Fibroblast of mammary gland (primary cell): ENCODE data around the gene KIF3B.
"Not testable (repeated sequence)": the region's sequence is repeated elsewhere in the genome, so short reads cannot be mapped to it uniquely, and the experiment has no call there.

Experiments used
- DNase-seq: peaks from one replicate; pipeline ENCODE4 v3.0.0-alpha.2; 2010; ENCODE audit warnings: low read depth
- H3K4me3 ChIP-seq: 2 replicates; pipeline ENCODE4 v1.5.1; 2011; ENCODE audit warnings: low read depth, mild to moderate bottlenecking, low read length, moderate library complexity; ENCODE audit not compliant: control insufficient read depth
- CTCF ChIP-seq: conservative IDR thresholded peaks from 2 replicates; pipeline ENCODE4 v1.5.1; 2011; ENCODE audit warnings: low read depth, low read length, inconsistent platforms; ENCODE audit not compliant: control insufficient read depth, insufficient read depth

The KIF3B gene

GRCh38 chr20:32368925-32369324, 91.5 kb downstream of the KIF3B start:
- no peak for DNase-seq
- H3K4me3 ChIP-seq, result no peak overlapping the region
- TF ChIP-seq CTCF, result no peak

DNA sequence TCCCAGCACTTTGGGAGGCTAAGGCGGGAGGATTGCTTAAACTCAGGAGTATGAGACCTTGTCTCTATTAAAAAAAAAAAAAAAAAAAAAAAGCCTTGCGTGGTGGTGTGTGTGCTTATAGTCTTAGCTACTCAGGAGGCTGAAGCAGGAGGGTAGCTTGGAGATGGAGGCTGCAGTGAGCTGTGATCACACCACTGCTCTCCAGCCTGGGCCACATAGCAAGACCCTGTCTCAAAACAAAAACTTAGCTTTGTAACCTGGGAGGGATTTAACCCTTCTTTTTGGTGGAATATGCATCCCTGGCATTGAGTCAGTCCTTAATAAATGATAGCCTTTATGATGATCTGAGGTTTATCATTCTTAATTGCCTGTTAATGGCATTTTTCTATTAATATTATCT, 93.4 kb downstream of the KIF3B start:
- TF ChIP-seq CTCF, result no peak
- H3K4me3 ChIP-seq, result no peak overlapping the region
- no peak for DNase-seq

DNA sequence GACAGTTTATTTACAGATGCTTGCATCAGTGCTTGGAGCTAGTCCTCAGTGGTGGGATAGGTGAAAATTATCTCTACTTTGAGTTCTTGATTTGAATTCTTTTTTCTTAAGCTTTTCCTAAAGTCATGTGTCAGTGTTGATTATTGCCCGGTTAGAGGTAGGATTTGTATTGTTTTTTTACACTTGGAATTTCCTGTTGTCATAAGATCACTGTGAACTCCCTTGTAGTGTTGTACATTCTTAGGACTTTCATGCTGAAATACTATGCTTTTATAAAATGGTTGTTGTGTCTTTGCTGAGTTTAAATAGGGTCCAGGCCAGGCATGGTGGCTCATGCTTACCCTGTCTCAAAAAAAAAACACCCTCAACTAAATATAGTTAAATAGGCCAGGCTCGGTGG, 101.0 kb downstream of the KIF3B start:
- DNase-seq, result no peak
- TF ChIP-seq CTCF, result no peak
- H3K4me3 ChIP-seq, result no peak overlapping the region

DNA sequence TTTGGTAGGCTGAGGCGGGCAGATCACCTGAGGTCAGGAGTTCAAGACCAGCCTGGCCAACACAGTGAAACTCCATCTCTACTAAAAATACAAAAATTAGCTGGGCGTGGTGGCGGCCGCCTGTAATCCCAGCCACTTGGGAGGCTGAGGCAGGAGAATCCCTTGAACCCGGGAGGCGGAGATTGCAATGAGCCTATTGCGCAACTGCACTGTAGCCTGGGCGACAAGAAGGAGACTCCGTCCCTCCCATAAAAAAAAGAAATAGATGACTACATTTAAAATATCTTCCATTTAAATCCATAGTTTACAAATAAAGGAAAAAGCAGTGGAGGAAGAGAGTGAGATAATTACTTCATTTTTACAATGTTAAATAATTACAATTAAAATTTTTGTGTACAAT, 102.6 kb downstream of the KIF3B start:
- H3K4me3 ChIP-seq, DNase-seq: not testable (repeated sequence)

DNA sequence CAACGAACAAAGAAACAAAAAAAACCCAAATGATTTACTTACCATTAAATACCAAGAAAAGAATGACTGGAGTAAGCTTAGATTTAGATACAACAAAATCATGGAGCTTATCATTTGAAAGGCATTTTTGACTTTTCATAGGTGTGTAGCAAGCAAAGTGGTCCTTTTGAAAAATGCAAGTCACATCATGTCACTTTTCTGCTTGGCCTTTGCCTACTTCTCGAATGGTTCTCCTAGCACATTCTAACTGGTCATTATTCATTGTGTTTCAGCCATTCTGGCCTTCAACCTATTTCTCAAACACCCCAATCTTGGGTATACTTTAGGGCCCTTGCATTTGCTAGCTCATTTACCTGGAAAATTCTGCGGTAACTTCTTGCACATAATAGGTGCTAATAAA, 103.3 kb downstream of the KIF3B start:
- no peak for DNase-seq
- TF ChIP-seq CTCF, result no peak
- H3K4me3 ChIP-seq, result no peak overlapping the region

DNA sequence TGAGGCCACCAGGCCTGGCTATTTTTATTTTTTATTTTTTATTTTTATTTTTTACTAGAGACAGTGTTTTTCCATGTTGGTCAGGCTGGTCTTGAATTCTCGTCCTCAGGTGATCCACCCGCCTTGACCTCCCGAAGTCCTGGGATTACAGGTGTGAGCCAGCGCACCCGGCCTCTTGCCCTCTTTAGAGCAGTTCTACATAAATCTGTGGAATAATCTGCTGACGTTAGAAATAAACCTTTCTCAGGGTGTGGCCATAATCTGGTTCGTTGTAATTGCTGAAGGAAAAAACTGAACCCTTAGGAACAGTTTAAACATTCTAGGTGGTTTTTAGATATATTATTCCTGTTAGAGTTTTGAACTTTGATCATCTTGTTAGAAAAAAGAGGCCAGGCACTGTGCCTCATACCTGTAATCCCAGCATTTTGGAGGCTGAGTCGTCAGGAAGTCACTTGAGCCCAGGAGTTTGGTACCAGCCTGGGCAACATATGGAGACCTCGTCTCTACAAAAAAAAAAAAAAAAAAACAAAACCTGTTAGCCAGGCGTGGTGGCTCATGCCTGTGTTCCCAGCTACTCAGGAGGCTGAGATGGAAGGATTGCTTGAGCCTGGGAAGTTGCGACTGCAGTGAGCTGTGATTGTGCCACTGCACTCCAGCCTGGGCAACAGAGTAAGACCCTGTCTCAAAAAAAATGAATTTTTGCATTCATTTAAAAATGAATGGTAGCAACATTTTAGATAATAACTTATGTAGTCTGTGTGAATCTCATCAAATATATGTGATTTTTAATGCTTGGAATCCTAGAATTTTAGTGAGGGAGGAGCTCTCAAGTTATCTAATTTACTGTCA, 104.9 kb downstream of the KIF3B start:
- no peak for TF ChIP-seq CTCF
- DNase-seq, result no peak
- H3K4me3 ChIP-seq, result no peak overlapping the region

GRCh38 chr20:32383441-32383840, 106.0 kb downstream of the KIF3B start:
- DNase-seq, H3K4me3 ChIP-seq: not testable (repeated sequence)
